NCI-H1092 (cell line): ENCODE measurements around the gene CNNM1.

ENCODE experiments used
- DNase-seq: peaks from one replicate; lab custom pipeline; 2025; lab: John Stamatoyannopoulos, UW

Gene CNNM1

GRCh38 chr10:99418910-99419624 is 89.9 kb downstream of the CNNM1 start:
- no peak for DNase-seq

GRCh38 chr10:99419688-99420087 is 90.5 kb downstream of the CNNM1 start:
- no peak for DNase-seq

GRCh38 chr10:99421233-99421739 is 92.1 kb downstream of the CNNM1 start:
- DNase-seq: no peak

- DNase-seq: no peak
Observed at GRCh38 chr10:99422529-99423096, 93.5 kb downstream of the CNNM1 start.

- DNase-seq: no peak
Observed at GRCh38 chr10:99424656-99425055, 95.5 kb downstream of the CNNM1 start.

GRCh38 chr10:99425204-99425603 is 96.0 kb downstream of the CNNM1 start:
- no peak for DNase-seq

DNA sequence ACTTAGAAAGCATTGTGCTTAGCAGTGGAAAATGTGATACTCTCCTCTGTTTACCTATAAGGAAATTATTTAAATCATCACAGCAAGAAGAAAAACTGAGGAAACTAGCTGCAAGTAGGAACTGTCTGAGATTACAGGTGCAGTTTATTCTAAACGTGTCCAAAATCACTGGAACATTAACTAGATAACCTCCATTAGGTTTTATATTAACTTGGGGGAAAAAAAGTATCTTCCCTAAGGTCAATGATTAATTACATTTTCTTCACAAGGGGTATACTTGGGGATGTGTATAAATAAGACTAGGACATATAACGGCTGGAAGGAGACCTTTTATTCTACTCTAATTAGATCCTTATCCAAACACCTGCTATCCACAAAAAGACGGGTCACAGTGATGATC is 97.5 kb downstream of the CNNM1 start:
- no peak for DNase-seq

GRCh38 chr10:99427566-99428190 is 98.5 kb downstream of the CNNM1 start:
- DNase-seq: no peak

DNA sequence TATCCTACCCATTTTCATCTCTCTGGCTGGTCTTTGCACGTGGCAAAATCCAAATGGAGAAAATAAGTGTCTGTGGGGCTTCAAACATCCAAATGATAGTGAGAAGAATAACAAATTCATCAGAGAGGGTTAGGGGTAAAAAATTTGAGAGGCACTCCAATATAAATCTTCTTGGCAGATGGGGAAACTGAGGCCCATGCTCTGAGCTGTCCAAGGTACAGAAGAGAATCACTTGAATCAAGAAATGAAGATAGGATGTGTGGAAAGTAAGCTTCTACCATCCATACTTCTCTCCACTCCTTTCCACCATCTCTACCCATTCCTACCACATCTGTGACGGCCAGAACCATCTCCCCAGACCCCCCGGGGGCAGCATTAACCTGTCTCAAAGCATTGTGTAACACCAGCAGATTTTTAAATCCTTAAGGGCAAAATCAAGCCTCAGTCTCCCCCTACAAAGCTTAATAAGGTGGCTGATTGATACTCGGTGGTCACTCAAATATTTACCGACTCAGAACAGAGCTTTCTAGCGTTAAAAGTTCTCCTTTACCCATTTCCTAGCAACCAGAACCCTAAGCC is 100.5 kb downstream of the CNNM1 start:
- DNase-seq: no peak

GRCh38 chr10:99430116-99430450 is 100.9 kb downstream of the CNNM1 start:
- DNase-seq: no peak

DNA sequence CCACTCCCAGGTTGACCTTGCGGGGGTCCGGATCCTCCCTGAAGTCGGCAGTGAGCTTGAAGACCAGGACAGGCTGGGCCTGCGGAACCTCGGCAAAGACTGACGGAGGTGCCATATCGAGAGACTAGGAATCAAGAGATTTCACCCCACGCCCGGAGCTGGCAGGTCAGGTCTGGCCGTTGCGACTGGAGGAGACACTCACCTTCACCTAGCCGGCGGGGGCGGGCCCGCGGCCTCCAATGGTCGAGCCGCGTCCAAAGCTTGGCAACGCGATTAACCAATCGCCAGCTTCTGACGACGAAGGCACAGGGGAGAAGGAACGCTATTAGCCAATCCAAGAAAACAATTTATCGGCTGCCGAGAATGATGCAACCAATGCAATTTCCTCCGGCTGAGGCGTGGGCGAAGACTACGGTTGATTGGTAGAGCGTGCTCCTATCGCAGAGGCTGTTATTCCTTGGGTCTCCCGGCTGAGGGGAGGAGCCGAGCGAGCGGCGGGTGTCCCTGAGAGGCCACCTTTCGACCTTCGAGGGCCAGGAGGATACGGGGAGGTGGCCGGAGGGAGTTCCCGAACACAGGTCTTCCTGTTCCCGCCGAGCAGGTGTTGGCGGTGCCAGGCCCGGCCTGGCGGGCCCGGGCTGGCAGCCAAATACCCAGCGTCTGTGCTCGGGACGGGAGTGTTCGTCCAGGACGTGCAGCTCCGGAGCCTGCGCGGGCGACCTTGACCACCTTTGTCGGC is 101.5 kb downstream of the CNNM1 start, which contains the start of gene GOT1:
Gene GOT1 (minus strand): TSS at position 174 of the 739 bp plus-strand sequence. CDS start 59 bp downstream, at position 115.
- peak; percentile 95 for DNase-seq

GRCh38 chr10:99431190-99431760 is 102.1 kb downstream of the CNNM1 start:
- DNase-seq: no peak

GRCh38 chr10:99432047-99432446 is 102.9 kb downstream of the CNNM1 start:
- no peak for DNase-seq

DNA sequence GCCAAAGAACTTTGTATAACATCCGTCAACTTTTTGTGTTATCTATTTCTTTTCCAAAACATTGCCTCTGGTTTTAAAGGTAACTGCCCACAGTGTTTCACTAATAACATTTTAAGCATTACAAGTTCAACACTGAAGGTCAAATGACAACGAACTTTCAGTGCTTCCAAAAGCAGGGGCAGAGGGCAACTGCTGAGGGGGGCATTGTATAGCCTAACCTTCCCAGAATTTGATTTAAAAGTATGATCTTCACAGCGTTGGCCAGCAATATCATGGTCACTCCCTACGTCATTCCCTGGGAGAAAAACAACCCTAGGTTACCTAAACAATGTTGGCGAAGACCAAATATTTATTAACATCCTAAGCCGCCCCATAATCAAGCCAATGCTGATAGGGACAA is 103.7 kb downstream of the CNNM1 start:
- no peak for DNase-seq

DNA sequence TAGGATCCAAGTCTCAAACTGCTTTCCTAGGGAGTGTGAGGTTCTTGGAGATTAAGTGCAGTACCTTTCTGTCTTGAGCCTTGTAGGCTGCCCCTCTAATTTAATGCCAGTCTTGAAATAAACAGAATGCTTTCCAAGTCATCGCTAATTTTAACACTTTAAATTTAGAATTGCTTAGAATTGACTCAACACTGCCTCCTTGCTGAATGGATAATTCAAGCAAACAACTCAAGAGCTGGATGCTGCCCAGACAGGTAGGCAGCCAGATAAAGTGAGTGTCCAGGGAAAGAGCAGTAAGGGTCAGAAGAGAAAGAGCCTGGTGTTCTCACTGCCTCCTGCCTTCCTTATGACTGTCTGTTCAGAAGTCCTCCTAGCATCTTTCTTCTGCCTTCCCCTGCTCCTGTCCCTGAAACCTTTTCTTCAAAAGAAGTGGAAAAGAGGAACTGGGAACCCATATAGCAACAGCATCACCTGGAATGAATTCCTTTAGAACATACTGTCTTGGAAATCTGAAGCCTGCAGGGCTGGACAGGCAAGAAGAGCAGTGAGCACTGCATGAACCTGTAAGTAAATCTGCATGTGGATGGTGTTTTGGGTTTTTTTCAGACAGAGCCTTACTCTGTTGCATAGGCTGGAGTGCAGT is 104.3 kb downstream of the CNNM1 start:
- DNase-seq: no peak

DNA sequence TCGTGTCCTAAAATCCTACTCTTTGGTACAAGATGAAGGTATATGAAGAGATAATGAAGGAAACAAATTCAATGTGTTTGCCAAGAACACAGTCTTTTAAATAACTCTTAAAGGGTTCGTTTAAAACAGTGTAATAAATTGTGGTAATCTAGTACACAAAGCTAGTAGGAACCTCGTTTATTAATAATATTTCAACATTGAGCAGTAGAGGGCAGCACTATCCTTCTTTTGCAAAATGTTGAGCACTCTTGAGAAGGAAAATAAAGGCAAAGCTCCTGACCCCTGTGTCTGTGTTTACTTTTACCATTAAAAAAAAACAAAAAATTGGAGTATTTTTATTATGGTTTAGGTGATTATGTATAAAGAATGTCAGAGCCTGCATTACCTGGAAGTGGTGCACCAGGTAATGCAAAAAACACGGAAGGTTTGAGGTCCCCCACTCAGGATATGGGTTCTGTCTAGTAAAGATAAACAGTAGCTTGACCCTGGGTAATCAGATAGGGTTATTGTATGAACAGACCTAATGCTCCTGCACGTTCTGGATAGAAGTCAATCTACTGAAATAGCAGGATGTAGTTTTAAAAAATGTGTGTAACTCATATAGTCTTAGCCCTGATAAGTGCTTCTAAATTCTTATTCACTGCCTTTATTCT is 107.0 kb downstream of the CNNM1 start:
- no peak for DNase-seq

GRCh38 chr10:99438890-99439289 is 109.7 kb downstream of the CNNM1 start:
- no peak for DNase-seq

- DNase-seq: no peak
Observed at GRCh38 chr10:99442394-99442793, 113.2 kb downstream of the CNNM1 start.

DNA sequence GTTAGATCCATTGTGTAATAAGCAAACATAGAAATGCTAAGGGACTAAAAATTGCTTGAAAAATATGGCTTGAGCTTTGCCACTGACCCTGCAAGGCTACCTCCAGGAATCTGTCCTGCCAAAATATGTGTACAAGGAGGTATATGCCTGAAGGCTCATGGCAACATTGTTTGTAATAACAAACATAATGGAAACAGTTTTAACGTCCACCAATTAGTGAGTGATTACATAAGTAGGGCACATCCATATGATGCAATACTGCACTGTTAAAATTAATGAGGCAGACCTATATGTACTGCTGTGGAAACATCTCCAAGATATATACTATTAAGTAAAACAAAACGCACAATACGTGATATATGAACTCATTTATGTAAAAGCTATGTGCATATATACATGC is 114.3 kb downstream of the CNNM1 start:
- no peak for DNase-seq
